Osteocyte (in vitro differentiated cells): ENCODE measurements around the gene TGFA. TPM values are rescaled to one million over a fixed set of nuclear protein-coding genes. Genes with fewer than 3 reads are reported as not detected.

Experiments used
- DNase-seq: peaks from one replicate; pipeline ENCODE4 v3.0.0; 2021; ENCODE audit warnings: mixed read lengths; ENCODE audit not compliant: unreplicated experiment; ENCODE audit errors: extremely low spot score
- H3K27ac Mint-ChIP-seq: one replicate; pipeline ENCODE4 v1.8.0; 2021; ENCODE audit warnings: mild to moderate bottlenecking, mixed read lengths; ENCODE audit not compliant: unreplicated experiment
- H3K27me3 Mint-ChIP-seq: one replicate; pipeline ENCODE4 v1.8.0; 2021; ENCODE audit warnings: mixed read lengths; ENCODE audit not compliant: unreplicated experiment
- H3K36me3 Mint-ChIP-seq: one replicate; pipeline ENCODE4 v1.8.0; 2021; ENCODE audit warnings: mixed read lengths; ENCODE audit not compliant: unreplicated experiment
- H3K4me1 Mint-ChIP-seq: one replicate; pipeline ENCODE4 v1.8.0; 2021; ENCODE audit warnings: mixed read lengths; ENCODE audit not compliant: unreplicated experiment
- H3K4me3 Mint-ChIP-seq: one replicate; pipeline ENCODE4 v1.8.0; 2021; ENCODE audit warnings: mild to moderate bottlenecking, moderate library complexity, mixed read lengths; ENCODE audit not compliant: unreplicated experiment
- H3K9me3 Mint-ChIP-seq: one replicate; pipeline ENCODE4 v1.8.0; 2021; ENCODE audit warnings: mixed read lengths; ENCODE audit not compliant: unreplicated experiment
- total RNA-seq: library from RNA; stranded (reverse); gene quantifications from 2 replicates; pipeline ENCODE4 v1.2.1, GENCODE V29; 2021
- TF ChIP-seq, protein P1 (sequence below): fragments of 200-600 bp; sonication (generic); IDR thresholded peaks from 2 replicates; pipeline ENCODE4 v1.5.0; 2021; ENCODE audit warnings: antibody characterized with exemption, mild to moderate bottlenecking, moderate library complexity

The TGFA gene
- total RNA-seq, 1 donor from 2014 or later = 0.08 TPM

DNA sequence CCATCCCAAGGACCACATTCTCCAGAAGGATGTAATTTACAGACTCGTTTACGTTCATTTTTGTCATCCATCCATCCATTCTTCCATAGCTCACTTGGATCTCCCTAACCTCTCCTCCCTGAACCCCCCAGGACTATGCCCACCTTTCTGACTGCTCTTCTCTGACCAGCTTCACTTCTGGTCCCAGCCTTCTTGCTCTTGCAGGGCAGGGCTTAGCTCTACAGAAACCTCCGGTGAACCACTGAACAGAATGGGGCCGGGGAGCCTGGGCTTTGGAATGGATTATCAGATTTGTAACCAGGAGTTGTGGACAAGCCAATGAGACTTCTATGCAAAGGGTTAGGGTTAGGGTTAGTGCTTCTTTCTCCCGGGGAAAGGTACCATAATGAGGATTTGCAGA, 95.0 kb downstream of the TGFA start:
- H3K36me3 Mint-ChIP-seq = no peaks in the 10 kb centered on the region
- no peak overlapping the region for H3K4me3 Mint-ChIP-seq
- peak; percentile 25 for DNase-seq
- H3K27ac Mint-ChIP-seq = no peak overlapping the region
- peaks cover 15% of the 10 kb centered on the region for H3K27me3 Mint-ChIP-seq
- no peaks in the 10 kb centered on the region for H3K9me3 Mint-ChIP-seq
- H3K4me1 Mint-ChIP-seq = no peaks in the 10 kb centered on the region
- TF ChIP-seq, protein P1, sequence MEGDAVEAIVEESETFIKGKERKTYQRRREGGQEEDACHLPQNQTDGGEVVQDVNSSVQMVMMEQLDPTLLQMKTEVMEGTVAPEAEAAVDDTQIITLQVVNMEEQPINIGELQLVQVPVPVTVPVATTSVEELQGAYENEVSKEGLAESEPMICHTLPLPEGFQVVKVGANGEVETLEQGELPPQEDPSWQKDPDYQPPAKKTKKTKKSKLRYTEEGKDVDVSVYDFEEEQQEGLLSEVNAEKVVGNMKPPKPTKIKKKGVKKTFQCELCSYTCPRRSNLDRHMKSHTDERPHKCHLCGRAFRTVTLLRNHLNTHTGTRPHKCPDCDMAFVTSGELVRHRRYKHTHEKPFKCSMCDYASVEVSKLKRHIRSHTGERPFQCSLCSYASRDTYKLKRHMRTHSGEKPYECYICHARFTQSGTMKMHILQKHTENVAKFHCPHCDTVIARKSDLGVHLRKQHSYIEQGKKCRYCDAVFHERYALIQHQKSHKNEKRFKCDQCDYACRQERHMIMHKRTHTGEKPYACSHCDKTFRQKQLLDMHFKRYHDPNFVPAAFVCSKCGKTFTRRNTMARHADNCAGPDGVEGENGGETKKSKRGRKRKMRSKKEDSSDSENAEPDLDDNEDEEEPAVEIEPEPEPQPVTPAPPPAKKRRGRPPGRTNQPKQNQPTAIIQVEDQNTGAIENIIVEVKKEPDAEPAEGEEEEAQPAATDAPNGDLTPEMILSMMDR = no peak

DNA sequence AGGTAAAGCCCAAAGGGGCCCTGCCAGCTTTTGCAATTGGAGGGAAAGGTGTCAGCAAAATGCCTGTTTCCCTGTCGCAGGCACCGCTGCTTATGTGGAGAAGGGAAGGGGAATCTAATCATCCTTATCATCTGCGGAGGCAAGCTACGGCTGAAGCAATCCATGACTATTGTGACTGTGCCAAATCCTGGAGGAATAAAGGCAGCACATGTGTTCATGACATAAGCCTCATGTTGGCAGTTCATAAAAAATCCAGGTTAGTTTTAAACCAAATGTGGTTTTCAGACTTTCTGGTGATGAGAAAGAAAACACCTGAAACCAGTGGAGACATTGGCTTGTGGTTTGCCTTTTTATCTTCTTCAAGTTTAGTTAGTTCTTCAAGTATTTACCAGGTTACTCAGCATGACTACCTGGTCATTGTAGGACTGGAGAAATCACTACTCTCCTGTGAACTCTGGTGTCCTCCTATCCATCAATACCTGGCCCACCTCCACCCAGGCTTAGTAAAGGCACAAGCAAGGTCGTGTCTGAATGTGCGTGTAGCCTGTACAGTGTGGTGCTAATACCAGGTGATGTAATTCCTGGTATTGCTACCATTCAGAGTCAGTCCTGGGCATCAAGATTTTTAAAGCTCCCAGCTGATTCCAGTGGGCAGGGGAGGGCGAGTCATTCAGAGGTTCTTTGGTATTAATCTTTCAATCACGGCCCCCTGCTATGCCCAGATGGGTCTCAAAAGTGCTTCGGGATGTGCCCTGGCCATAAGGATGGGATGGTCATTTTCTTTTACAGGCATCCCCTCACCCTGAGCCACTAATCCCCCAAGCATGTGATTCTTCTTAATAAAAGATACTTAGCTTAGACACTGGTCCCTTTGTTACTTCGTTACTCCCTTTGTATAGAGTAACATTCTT, 96.8 kb downstream of the TGFA start:
- peak; percentile 56 for DNase-seq
- no peaks in the 10 kb centered on the region for H3K4me1 Mint-ChIP-seq
- H3K27ac Mint-ChIP-seq = no peak overlapping the region
- peaks cover 11% of the 10 kb centered on the region for H3K27me3 Mint-ChIP-seq
- no peaks in the 10 kb centered on the region for H3K9me3 Mint-ChIP-seq
- no peaks in the 10 kb centered on the region for H3K36me3 Mint-ChIP-seq
- TF ChIP-seq, protein P1 = no peak
- H3K4me3 Mint-ChIP-seq = no peak overlapping the region

DNA sequence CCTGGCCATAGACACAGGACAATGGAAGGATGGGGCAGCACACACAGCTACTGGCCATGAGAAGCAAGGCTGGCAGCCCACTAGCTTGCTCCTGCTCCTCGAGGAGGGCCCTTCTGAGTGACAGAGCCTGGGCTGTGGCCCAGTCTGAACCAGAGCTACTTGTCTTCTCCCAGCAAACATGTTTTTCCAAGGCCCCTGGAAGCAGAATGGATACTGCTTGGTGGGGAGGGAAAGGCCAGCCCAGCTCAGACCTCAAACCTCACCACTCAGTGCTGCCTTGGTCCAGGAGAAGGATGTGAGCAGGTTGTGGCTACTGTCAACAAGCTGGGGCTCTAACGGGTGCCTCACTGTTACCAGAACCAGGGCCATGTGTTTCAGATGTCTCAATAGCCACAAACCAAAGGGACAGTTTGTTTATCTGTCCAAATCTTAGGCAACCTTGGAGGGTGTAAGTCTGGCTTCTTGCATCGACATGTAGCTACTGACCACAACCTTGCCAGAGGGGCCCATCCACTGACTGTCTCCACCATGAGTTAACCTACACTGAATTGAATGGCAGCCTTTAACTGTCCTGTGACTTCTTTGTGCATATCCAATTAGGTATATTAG, 98.6 kb downstream of the TGFA start:
- no peak for DNase-seq
- H3K27me3 Mint-ChIP-seq = peaks cover 11% of the 10 kb centered on the region
- no peaks in the 10 kb centered on the region for H3K9me3 Mint-ChIP-seq
- no peak overlapping the region for H3K27ac Mint-ChIP-seq
- H3K4me3 Mint-ChIP-seq = no peak overlapping the region
- no peaks in the 10 kb centered on the region for H3K4me1 Mint-ChIP-seq
- H3K36me3 Mint-ChIP-seq = no peaks in the 10 kb centered on the region
- TF ChIP-seq, protein P1 = no peak

DNA sequence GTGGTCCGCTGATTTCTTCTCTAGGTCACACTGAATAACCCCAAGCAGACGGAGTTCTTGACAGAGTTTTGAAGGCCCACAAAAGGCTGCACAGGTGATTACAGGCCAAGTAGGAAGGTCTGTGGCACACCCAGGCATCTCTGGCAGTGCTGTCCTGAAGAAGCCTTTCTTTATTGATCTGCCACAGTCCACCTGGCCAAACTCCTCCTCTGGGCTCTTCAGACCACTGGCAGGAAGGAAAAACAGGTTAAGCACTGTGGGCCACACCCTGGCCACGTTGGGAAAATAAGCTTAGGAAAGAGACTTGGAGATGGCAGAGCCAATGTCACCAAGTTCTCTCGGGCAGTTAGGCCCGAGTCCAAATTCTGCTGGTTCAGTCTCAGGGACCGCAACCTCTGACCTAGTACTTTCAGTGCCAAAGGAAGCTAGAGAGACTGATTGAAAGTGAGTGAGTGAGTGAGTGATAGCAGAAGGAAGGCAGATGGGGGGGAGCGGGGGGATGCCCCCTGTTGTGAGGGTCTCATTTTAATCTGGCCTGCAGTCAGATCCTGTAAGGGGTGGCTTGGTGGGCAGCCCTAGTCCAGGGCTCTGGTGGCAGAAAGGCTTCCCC, 102.9 kb downstream of the TGFA start:
- H3K27me3 Mint-ChIP-seq = peaks cover 8% of the 10 kb centered on the region
- no peaks in the 10 kb centered on the region for H3K9me3 Mint-ChIP-seq
- TF ChIP-seq, protein P1 = no peak
- DNase-seq = peak; percentile 56
- H3K27ac Mint-ChIP-seq = no peak overlapping the region
- no peak overlapping the region for H3K4me3 Mint-ChIP-seq
- no peaks in the 10 kb centered on the region for H3K4me1 Mint-ChIP-seq
- no peaks in the 10 kb centered on the region for H3K36me3 Mint-ChIP-seq

DNA sequence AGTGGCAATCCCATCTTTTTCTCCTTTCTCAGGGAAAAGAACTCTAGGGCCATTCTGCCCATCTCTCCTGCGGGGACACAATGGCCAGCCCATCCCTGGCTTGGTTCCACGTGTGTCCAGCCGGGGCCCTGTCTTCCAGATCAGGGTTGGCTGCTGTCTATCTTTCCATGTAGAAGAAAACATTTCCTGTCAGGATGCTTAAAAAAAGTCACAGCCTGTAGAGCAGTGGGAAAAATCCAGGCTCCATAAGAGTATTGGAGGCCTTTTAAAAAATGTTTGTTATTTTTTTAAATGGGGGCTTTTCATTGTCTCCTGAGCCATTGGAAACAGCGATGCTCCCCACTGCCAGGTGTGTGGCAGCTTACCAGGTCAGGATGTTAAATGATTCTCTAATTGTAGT, 105.6 kb downstream of the TGFA start:
- no peaks in the 10 kb centered on the region for H3K4me1 Mint-ChIP-seq
- H3K27ac Mint-ChIP-seq = no peak overlapping the region
- TF ChIP-seq, protein P1 = no peak
- H3K4me3 Mint-ChIP-seq = no peak overlapping the region
- DNase-seq = no peak
- peaks cover 8% of the 10 kb centered on the region for H3K27me3 Mint-ChIP-seq
- no peaks in the 10 kb centered on the region for H3K9me3 Mint-ChIP-seq
- H3K36me3 Mint-ChIP-seq = no peaks in the 10 kb centered on the region
